Adrenal gland (tissue), 12 donors: ENCODE data around the gene CES2. TPM values are rescaled to one million over a fixed set of nuclear protein-coding genes. Genes with fewer than 3 reads are reported as not detected.

Experiments used
- DNase-seq, 7 donors: peaks; one replicate each; pipeline ENCODE4 v3.0.0-alpha.2; 2019 to 2020
- H3K27ac ChIP-seq, 5 donors: fragments of 200-600 bp; sonication (generic) in 4 of 5; 1 replicate in 3 of 5; 2 replicates in 2 of 5; pipeline versions ENCODE4 v1.5.1 to v1.8.0; 2016 to 2020; ENCODE audit warnings: mild to moderate bottlenecking in 1 of 5
- H3K27me3 ChIP-seq: fragments of 200-600 bp; 2 replicates; pipeline ENCODE4 v1.8.0; 2021
- H3K36me3 ChIP-seq, 2 donors: fragments of 200-600 bp; replicated peaks in 1 of 2; 1 replicate in 1 of 2; 2 replicates in 1 of 2; pipeline versions ENCODE4 v1.5.1 to v1.8.0; 2018 to 2022
- H3K4me1 ChIP-seq, 2 donors: fragments of 200-600 bp; replicated peaks in 1 of 2; 1 replicate in 1 of 2; 2 replicates in 1 of 2; pipeline versions ENCODE4 v1.5.1 to v1.8.0; 2018 to 2021
- H3K4me3 ChIP-seq, 4 donors: fragments of 200-600 bp; sonication (generic) in 3 of 4; one replicate each; pipeline ENCODE4 v1.5.1; 2016 to 2018
- H3K9me3 ChIP-seq, 3 donors: fragments of 200-600 bp; sonication (generic) in 1 of 3; replicated peaks in 1 of 3; 1 replicate in 2 of 3; 2 replicates in 1 of 3; pipeline versions ENCODE4 v1.5.1 to v1.8.0; 2016 to 2021
- POLR2A ChIP-seq, 2 donors: fragments of 450-650 bp; IDR thresholded peaks; one replicate each; pipeline ENCODE4 v1.6.1; 2017; ENCODE audit warnings: antibody characterized with exemption in 2 of 2, mild to moderate bottlenecking in 2 of 2, moderate library complexity in 1 of 2
- WGBS, 4 donors: extraction: QIAGEN DNeasy Blood & Tissue Kit in 2 of 4; methylation state at CpG; one replicate each; pipeline versions ENCODE4 v1.1.5 to v1.1.7; 2013 to 2017; 5-methylcytosine and 5-hydroxymethylcytosine counted together
- intact Hi-C, 2 donors: fragments of 100-400 bp; cut with DNase I; formaldehyde crosslinking; loops; one replicate each; pipeline versions ENCODE4 v1.14.1 to v1.15.0; 2022 to 2023
- polyA plus RNA-seq, 3 donors: library from polyadenylated mRNA; stranded (reverse); fragments of 200-250 nt in 2 of 3; fragments of 350-450 nt in 1 of 3; fragmentation: Illumina TruSeq in 1 of 3; extraction: RNeasy Lipid Tissue Mini Kit (QIAGEN cat#74804) in 1 of 3; gene quantifications; one replicate each; pipeline ENCODE4 v1.2.3, GENCODE V29; 2013 to 2014
- total RNA-seq, 9 donors: library from RNA; depleted of rRNA in 4 of 9; stranded (reverse); fragments of >200 nt in 4 of 9; fragments of 120-200 nt in 1 of 9; fragmentation: NEBNext Ultra II Directional in 1 of 9; extraction: Animal tissue kit (Norgen Biotek cat#: 25700) in 1 of 9; gene quantifications; one replicate each; pipeline versions ENCODE4 v1.1.0 to v1.2.4, GENCODE V29; 2013 to 2023
- TF ChIP-seq, protein P1 (sequence below), 6 experiments: fragments of 450-650 bp in 4 of 6; fragments of 200-600 bp in 2 of 6; sonication (generic) in 1 of 6; IDR thresholded peaks; 1 replicate in 5 of 6; 2 replicates in 1 of 6; pipeline versions ENCODE4 v1.5.1 to v1.8.0; 2016 to 2021; ENCODE audit warnings: antibody characterized with exemption in 6 of 6, mild to moderate bottlenecking in 2 of 6, moderate library complexity in 1 of 6
- donor health status: healthy with polysubstance abuse.
- donor health status: Bipolar disorder and iron deficiency.
- donor health status: DM: yes; HTN: yes; CAD: no.
- donor health status: DM: no; HTN: no; CAD: no.
- donor health status: DM: no; HTN: no; CAD: no.
- donor health status: DM: yes; HTN: yes; CAD: no.

The CES2 gene
- total and polyA plus RNA-seq, 12 donors, result 25.6 to 133 (median 85.3) TPM

DNA sequence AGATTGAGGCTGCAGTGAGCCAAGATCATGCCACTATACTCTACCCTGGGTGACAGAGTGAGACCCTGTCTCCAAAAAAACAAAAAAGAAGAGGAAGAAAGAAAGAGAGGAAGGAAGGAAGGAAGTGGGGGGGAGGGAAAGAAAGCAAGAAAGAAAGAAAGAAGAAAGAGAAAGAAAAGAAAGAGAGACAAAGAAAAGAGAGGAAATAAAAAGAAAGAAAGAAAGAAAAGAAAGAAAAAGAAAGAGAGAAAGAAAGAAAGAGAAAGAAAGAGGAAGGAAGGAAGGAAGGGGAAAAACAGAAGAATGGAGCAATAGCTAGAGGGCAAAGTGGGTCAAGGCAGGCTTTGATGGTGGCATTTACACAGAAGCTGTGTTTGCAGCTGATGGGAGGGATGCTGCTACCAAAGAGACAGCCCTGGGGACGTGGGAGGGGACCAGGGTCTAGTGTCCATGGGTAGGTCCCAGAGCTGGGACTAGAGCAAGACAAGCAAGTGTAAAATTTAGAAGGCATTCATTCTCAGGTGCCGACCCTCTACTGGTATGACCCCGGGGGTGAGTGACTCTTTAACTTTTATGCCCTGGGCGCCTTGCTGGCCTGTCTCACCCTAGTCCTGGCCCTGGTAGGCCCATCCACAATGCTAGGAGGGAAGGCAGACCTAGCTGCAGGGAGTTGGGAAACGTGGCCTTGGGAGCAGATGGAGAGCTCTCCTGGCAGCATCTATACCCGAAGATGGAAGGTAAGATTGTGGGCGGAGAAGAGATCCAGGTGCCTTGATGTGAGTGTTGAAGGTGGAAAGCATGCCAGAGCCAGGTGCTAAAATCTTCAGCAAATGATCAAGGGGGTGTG, 23.8 kb downstream of the CES2 start:
- no peaks in the 10 kb centered on the region for H3K36me3 ChIP-seq
- no peak overlapping the region for H3K4me3 ChIP-seq
- intact Hi-C loops, result no loop called here
- no peaks in the 10 kb centered on the region for H3K27me3 ChIP-seq
- H3K9me3 ChIP-seq, result no peaks in the 10 kb centered on the region
- no peaks in the 10 kb centered on the region for H3K4me1 ChIP-seq
- WGBS, 4 donors, result 69 to 72% (median 70%) methylated on average over 7 of the region's 7 CpGs
- H3K27ac ChIP-seq, result peak overlapping the region in 1 of 5 donors; percentile 16
- TF ChIP-seq POLR2A (IDR thresholded peaks at IDR 0.05), result no peak
- TF ChIP-seq, protein P1, sequence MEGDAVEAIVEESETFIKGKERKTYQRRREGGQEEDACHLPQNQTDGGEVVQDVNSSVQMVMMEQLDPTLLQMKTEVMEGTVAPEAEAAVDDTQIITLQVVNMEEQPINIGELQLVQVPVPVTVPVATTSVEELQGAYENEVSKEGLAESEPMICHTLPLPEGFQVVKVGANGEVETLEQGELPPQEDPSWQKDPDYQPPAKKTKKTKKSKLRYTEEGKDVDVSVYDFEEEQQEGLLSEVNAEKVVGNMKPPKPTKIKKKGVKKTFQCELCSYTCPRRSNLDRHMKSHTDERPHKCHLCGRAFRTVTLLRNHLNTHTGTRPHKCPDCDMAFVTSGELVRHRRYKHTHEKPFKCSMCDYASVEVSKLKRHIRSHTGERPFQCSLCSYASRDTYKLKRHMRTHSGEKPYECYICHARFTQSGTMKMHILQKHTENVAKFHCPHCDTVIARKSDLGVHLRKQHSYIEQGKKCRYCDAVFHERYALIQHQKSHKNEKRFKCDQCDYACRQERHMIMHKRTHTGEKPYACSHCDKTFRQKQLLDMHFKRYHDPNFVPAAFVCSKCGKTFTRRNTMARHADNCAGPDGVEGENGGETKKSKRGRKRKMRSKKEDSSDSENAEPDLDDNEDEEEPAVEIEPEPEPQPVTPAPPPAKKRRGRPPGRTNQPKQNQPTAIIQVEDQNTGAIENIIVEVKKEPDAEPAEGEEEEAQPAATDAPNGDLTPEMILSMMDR (IDR thresholded peaks at IDR 0.05), result no peak
- DNase-seq, result no peak

DNA sequence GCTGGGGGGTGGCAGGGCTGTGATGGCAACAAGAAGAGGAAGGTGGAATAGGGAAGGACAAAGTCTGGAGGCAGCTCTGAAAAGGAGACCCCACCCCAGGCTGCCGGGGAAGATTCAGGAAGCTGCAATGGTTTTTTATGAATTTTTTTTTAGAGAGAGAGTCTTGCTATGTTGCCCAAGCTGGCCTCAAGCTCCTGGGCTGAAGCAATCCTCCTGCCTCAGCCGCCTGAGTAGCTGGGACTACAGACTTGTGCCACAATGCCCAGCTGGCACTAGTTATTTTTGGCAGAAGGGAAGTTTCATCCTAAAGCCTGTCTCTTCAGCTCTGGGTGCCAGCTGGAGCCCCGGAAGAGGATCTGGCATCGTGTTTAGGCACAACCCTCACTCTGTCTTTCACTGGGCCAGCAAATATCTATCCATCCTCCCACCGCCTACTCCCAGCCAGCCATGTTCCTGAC, 24.4 kb downstream of the CES2 start:
- Histone ChIP-seq H3K36me3 (no peaks in the 10 kb centered on the region), H3K27me3 (no peaks in the 10 kb centered on the region), H3K4me1 (no peaks in the 10 kb centered on the region), H3K27ac (peak overlapping the region in 1 of 5 donors; percentile 53), H3K9me3 (no peaks in the 10 kb centered on the region), H3K4me3 (no peak overlapping the region)
- 58 to 82% (median 72%) methylated on average over 4 to 5 of the region's 5 CpGs for WGBS, 4 donors
- peak in 2 of 7 donors; percentile 40 to 52 for DNase-seq
- TF ChIP-seq POLR2A (IDR thresholded peaks at IDR 0.05), result no peak
- TF ChIP-seq, protein P1 (IDR thresholded peaks at IDR 0.05), result no peak
- intact Hi-C loops, result no loop called here

DNA sequence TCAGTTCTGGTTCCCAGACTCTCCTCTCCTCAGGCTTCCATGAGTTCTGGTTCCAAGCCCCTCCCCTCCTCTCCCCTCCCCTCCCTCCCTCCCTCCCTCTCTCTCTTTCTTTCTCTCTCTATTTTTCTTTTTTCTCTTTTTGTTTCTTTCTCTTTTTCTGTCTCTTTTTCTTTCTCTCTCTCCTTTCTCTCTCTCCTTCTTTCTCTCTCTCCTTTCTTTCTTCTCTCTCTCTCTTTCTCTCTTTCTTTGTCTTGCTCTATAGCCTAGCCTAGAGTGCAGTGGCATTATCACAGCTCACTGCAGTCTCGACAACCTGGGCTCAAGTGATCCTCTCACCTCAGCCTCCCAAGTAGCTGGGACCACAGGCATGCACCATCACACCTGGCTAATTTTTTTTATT, 25.0 kb downstream of the CES2 start:
- no peaks in the 10 kb centered on the region for H3K4me1 ChIP-seq
- DNase-seq, result no peak
- TF ChIP-seq, protein P1 (IDR thresholded peaks at IDR 0.05), result no peak
- no peak for TF ChIP-seq POLR2A (IDR thresholded peaks at IDR 0.05)
- no peaks in the 10 kb centered on the region for H3K9me3 ChIP-seq
- no peak overlapping the region for H3K4me3 ChIP-seq
- H3K27me3 ChIP-seq, result no peaks in the 10 kb centered on the region
- intact Hi-C loops, result no loop called here
- peak overlapping the region in 1 of 5 donors; percentile 53 for H3K27ac ChIP-seq
- H3K36me3 ChIP-seq, result no peaks in the 10 kb centered on the region
- WGBS, 4 donors, result 78 to 94% (median 87%) methylated on average over 1 of the region's 1 CpG

DNA sequence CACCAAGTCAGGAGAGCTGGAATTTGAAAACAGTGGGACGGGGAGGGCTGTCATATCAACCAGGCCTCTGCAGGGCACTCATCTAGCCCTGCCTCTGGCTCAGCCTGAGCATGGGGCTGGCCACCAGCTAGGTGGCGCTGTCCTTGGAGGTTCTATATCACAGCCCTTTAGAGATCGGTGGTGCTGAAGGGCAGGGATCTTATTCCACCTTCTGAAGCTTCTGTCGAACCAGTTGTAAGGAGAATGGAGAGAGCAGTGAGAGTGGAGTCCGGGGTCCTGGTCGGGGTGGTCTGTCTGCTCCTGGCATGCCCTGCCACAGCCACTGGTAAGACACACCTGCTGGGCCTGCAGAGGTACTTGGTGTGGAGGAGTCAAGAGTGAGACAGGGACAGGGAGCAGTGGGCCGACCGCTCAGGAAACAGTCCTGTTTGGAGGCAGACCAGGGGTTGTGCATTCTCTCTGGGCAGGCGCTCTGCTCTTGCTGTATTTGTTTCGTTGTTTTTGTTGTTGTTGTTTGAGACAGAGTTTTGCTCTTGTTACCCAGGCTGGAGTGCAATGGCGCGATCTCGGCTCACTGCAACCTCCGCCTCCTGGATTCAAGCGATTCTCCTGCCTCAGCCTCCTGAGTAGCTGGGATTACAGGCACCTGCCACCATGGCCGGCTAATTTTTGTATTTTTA, 25.9 kb downstream of the CES2 start, which contains the start of gene CES3:
Gene CES3, plus strand, starts transcription at position 202 of the 680 bp plus-strand sequence. Its CDS starts 42 bp downstream, at position 244.
- peak within 1 kb of the TSS in 1 of 5 donors; percentile 53 for H3K27ac ChIP-seq

More for the DNA sequence above, 25.9 kb downstream of the CES2 start, which contains the start of gene CES3:
- Histone ChIP-seq H3K4me3 (no peak within 1 kb of the TSS), H3K4me1 (no peaks in the 10 kb centered on the region), H3K36me3 (no peaks in the 10 kb centered on the region), H3K9me3 (no peaks in the 10 kb centered on the region), H3K27me3 (no peaks in the 10 kb centered on the region)
- DNase-seq, result peak in 6 of 7 donors; percentile 58 to 85 (median 76)
- 62 to 68% (median 65%) methylated on average over 14 to 16 of the region's 16 CpGs for WGBS, 4 donors
- no peak for TF ChIP-seq POLR2A (IDR thresholded peaks at IDR 0.05)
- TF ChIP-seq, protein P1 (IDR thresholded peaks at IDR 0.05), result peak; percentile 49 to 71 (median 64)
- intact Hi-C loops, result no loop called here
